ENCODE measurements around the gene INPP5A. TPM values are rescaled to one million over a fixed set of nuclear protein-coding genes. Genes with fewer than 3 reads are reported as not detected.

INPP5A gene
- total and polyA plus RNA-seq, 10 of the 15 experiments (the other 5 are each of a cell fraction or from before 2014, with no cell fraction given), result 0.52 to 15.0 (median 6.3) TPM

DNA sequence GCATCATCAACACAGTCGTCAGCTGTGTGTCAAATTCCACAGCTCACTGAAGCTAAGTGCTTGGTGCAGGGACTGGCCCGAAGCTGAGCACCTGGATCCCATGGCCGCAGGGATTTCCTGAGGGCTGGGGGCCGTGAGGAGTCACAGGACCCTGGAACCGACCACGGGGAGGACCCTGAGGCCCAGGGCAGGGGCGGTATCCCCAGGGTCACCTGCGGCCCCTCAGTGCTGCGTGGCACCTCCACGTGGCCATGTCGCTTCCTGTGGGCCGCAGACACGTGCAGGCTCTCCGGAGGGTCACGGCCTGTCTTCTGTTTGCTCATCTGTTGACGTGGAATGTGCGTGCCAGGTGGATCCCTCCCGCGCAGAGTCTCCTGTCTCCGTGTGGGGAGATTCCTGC lies 194.9 kb downstream of the INPP5A start:
- H2AFZ ChIP-seq (ENCODE audit: control insufficient read depth, low read depth, low read length), result no peak overlapping the region
- ChIA-PET SMC1A (ENCODE audit: uncharacterized antibody, unreplicated experiment) (no interaction called here), CTCF (no interaction called here), RAD21 (ENCODE audit: unreplicated experiment) (no interaction called here), POLR2A (no interaction called here)
- H3K27me3 ChIP-seq (replicated peaks in 1 of 2; ENCODE audit: control insufficient read depth in 2 of 2, insufficient read depth in 2 of 2, low read length in 1 of 2), result no peaks in the 10 kb centered on the region
- no peaks in the 10 kb centered on the region for H4K20me1 ChIP-seq (ENCODE audit: control insufficient read depth, insufficient read depth)
- H3K9me3 ChIP-seq (replicated peaks; ENCODE audit: control insufficient read depth, insufficient read depth, low read length), result no peaks in the 10 kb centered on the region
- no TSS peak for BruUV-seq (replicated peaks)
- H3K4me2 ChIP-seq (ENCODE audit: control insufficient read depth, insufficient read depth), result no peak overlapping the region
- no peaks in the 10 kb centered on the region for H3K4me1 ChIP-seq (ENCODE audit: control insufficient read depth, insufficient read depth, low read length)
- no peak overlapping the region for H3K4me3 ChIP-seq
- H3K9ac ChIP-seq (ENCODE audit: control insufficient read depth, insufficient read depth, low read length), result no peak overlapping the region
- intact Hi-C loops (cut with micrococcal nuclease; ENCODE audit: unreplicated experiment) (no loop called here), in situ Hi-C loops (cut with MboI) (no loop called here)
- 84% methylated on average over 17 of the region's 20 CpGs for WGBS (ENCODE audit: insufficient coverage, insufficient replicate concordance, low lambda C conversion rate, missing lambda C conversion rate)
- no peak overlapping the region for H3K27ac ChIP-seq (ENCODE audit: control insufficient read depth, insufficient read depth)
- FAIRE-seq, result no peak
- DNase-seq (ENCODE audit: low read depth, low spot score), result no peak
- no peak for ATAC-seq
- TF ChIP-seq HDAC6 (IDR thresholded peaks at IDR 0.05; ENCODE audit: unreplicated experiment) (no peak), NR2F1 (conservative IDR thresholded peaks at IDR 0.05) (no peak), ZNF274 (IDR thresholded peaks at IDR 0.05; ENCODE audit: insufficient read depth, insufficient read length) (no peak), RB1 (IDR thresholded peaks at IDR 0.05; ENCODE audit: borderline replicate concordance) (no peak), SUZ12 (IDR thresholded peaks at IDR 0.05; ENCODE audit: unreplicated experiment) (no peak), MXI1 (IDR thresholded peaks at IDR 0.05; ENCODE audit: low read depth, low read length) (no peak), BRCA1 (IDR thresholded peaks at IDR 0.05; ENCODE audit: low read depth, low read length) (no peak), RBBP5 (conservative IDR thresholded peaks at IDR 0.05) (no peak), EP300 (IDR thresholded peaks at IDR 0.05; ENCODE audit: borderline replicate concordance in 1 of 2, control insufficient read depth in 1 of 2, low read depth in 2 of 2, low read length in 2 of 2) (no peak), TCF3 (IDR thresholded peaks at IDR 0.05; ENCODE audit: borderline replicate concordance, insufficient read depth, low read depth, low read length) (no peak), RUNX3 (IDR thresholded peaks at IDR 0.05; ENCODE audit: low read length) (no peak), SPI1 (IDR thresholded peaks at IDR 0.05; ENCODE audit: borderline replicate concordance, insufficient read depth, low read depth, low read length) (no peak), DPF2 (IDR thresholded peaks at IDR 0.05) (no peak), ZZZ3 (IDR thresholded peaks at IDR 0.05; ENCODE audit: control insufficient read depth, insufficient read length, low read depth) (no peak), ZBED1 (IDR thresholded peaks at IDR 0.05; ENCODE audit: borderline replicate concordance) (no peak), SP1 (IDR thresholded peaks at IDR 0.05; ENCODE audit: low read depth, low read length) (no peak)
- TF ChIP-seq, protein P1, sequence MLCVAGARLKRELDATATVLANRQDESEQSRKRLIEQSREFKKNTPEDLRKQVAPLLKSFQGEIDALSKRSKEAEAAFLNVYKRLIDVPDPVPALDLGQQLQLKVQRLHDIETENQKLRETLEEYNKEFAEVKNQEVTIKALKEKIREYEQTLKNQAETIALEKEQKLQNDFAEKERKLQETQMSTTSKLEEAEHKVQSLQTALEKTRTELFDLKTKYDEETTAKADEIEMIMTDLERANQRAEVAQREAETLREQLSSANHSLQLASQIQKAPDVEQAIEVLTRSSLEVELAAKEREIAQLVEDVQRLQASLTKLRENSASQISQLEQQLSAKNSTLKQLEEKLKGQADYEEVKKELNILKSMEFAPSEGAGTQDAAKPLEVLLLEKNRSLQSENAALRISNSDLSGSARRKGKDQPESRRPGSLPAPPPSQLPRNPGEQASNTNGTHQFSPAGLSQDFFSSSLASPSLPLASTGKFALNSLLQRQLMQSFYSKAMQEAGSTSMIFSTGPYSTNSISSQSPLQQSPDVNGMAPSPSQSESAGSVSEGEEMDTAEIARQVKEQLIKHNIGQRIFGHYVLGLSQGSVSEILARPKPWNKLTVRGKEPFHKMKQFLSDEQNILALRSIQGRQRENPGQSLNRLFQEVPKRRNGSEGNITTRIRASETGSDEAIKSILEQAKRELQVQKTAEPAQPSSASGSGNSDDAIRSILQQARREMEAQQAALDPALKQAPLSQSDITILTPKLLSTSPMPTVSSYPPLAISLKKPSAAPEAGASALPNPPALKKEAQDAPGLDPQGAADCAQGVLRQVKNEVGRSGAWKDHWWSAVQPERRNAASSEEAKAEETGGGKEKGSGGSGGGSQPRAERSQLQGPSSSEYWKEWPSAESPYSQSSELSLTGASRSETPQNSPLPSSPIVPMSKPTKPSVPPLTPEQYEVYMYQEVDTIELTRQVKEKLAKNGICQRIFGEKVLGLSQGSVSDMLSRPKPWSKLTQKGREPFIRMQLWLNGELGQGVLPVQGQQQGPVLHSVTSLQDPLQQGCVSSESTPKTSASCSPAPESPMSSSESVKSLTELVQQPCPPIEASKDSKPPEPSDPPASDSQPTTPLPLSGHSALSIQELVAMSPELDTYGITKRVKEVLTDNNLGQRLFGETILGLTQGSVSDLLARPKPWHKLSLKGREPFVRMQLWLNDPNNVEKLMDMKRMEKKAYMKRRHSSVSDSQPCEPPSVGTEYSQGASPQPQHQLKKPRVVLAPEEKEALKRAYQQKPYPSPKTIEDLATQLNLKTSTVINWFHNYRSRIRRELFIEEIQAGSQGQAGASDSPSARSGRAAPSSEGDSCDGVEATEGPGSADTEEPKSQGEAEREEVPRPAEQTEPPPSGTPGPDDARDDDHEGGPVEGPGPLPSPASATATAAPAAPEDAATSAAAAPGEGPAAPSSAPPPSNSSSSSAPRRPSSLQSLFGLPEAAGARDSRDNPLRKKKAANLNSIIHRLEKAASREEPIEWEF (IDR thresholded peaks at IDR 0.05; ENCODE audit: insufficient replicate concordance, low read depth, low read length), result no peak
- H3K79me2 ChIP-seq (ENCODE audit: control insufficient read depth, insufficient read depth, low read length), result no peaks in the 10 kb centered on the region
- H3K36me3 ChIP-seq (ENCODE audit: control insufficient read depth in 2 of 2, insufficient read depth in 2 of 2, low read length in 1 of 2), result no peaks in the 10 kb centered on the region; a peak in 2 of 4 replicates

All from GM12878 (cell line).